EL (cell line): ENCODE measurements around the gene CLASRP.
"Not testable (repeated sequence)": the region's sequence is repeated elsewhere in the genome, so short reads cannot be mapped to it uniquely, and the experiment has no call there.

ENCODE experiments used
- DNase-seq: peaks from one replicate; pipeline ENCODE4 v3.0.0-alpha.2; 2016

CLASRP gene

GRCh38 chr19:45106363-45106762, 67.5 kb downstream of the CLASRP start:
- not testable (repeated sequence) for DNase-seq

- DNase-seq, result no peak
These were observed 68.8 kb downstream of the CLASRP start for GRCh38 chr19:45107621-45108150.

GRCh38 chr19:45110851-45111266, 72.0 kb downstream of the CLASRP start:
- no peak for DNase-seq

GRCh38 chr19:45112111-45112827, 73.4 kb downstream of the CLASRP start:
- DNase-seq, result no peak

GRCh38 chr19:45113628-45114027, 74.8 kb downstream of the CLASRP start:
- no peak for DNase-seq

GRCh38 chr19:45114116-45114515, 75.3 kb downstream of the CLASRP start:
- no peak for DNase-seq

GRCh38 chr19:45115809-45116615, 77.2 kb downstream of the CLASRP start:
- no peak for DNase-seq

GRCh38 chr19:45117167-45117594, 78.3 kb downstream of the CLASRP start:
- DNase-seq, result no peak

GRCh38 chr19:45117671-45118070, 78.8 kb downstream of the CLASRP start:
- no peak for DNase-seq

GRCh38 chr19:45118106-45118505, 79.3 kb downstream of the CLASRP start:
- no peak for DNase-seq

- DNase-seq, result not testable (repeated sequence)
These were observed 79.9 kb downstream of the CLASRP start for GRCh38 chr19:45118591-45119355.

GRCh38 chr19:45119582-45119981, 80.7 kb downstream of the CLASRP start:
- no peak for DNase-seq
